NCI-H82 (cell line): ENCODE measurements around the gene XRCC2.
"Not testable (repeated sequence)": the region's sequence is repeated elsewhere in the genome, so short reads cannot be mapped to it uniquely, and the experiment has no call there.

Experiments
- DNase-seq: peaks from one replicate; lab custom pipeline; 2025; lab: John Stamatoyannopoulos, UW

XRCC2 gene

GRCh38 chr7:152664636-152665035 lies 11.3 kb downstream of the XRCC2 start:
- no peak for DNase-seq

GRCh38 chr7:152663931-152664330 lies 12.0 kb downstream of the XRCC2 start:
- DNase-seq = no peak

- peak; percentile 24 for DNase-seq
Observed at GRCh38 chr7:152663148-152663740, 12.7 kb downstream of the XRCC2 start.

- DNase-seq = no peak
Observed at GRCh38 chr7:152661479-152661878, 14.5 kb downstream of the XRCC2 start.

GRCh38 chr7:152660021-152660420 lies 15.9 kb downstream of the XRCC2 start:
- no peak for DNase-seq

- DNase-seq = no peak
Observed at GRCh38 chr7:152654971-152655370, 21.0 kb downstream of the XRCC2 start.

- DNase-seq = no peak
Observed at GRCh38 chr7:152649220-152649619, 26.7 kb downstream of the XRCC2 start.

- DNase-seq = no peak
Observed at GRCh38 chr7:152647009-152647408, 28.9 kb downstream of the XRCC2 start.

- not testable (repeated sequence) for DNase-seq
Observed at GRCh38 chr7:152646579-152646978, 29.4 kb downstream of the XRCC2 start.

GRCh38 chr7:152643979-152644559 lies 31.9 kb downstream of the XRCC2 start:
- DNase-seq = no peak

GRCh38 chr7:152641384-152641783 lies 34.6 kb downstream of the XRCC2 start:
- no peak for DNase-seq

- no peak for DNase-seq
Observed at GRCh38 chr7:152640829-152641228, 35.1 kb downstream of the XRCC2 start.

GRCh38 chr7:152637920-152638580 lies 37.9 kb downstream of the XRCC2 start:
- no peak for DNase-seq

GRCh38 chr7:152637161-152637560 lies 38.8 kb downstream of the XRCC2 start:
- no peak for DNase-seq

GRCh38 chr7:152636441-152636840 lies 39.5 kb downstream of the XRCC2 start:
- peak; percentile 61 for DNase-seq

- peak; percentile 25 for DNase-seq
Observed at GRCh38 chr7:152633504-152633903, 42.4 kb downstream of the XRCC2 start.

- no peak for DNase-seq
Observed at GRCh38 chr7:152633072-152633471, 42.9 kb downstream of the XRCC2 start.

GRCh38 chr7:152628772-152629171 lies 47.2 kb downstream of the XRCC2 start:
- DNase-seq = not testable (repeated sequence)

- DNase-seq = no peak
Observed at GRCh38 chr7:152624228-152624627, 51.7 kb downstream of the XRCC2 start.

- no peak for DNase-seq
Observed at GRCh38 chr7:152621426-152621825, 54.5 kb downstream of the XRCC2 start.

- no peak for DNase-seq
Observed at GRCh38 chr7:152619027-152619739, 56.8 kb downstream of the XRCC2 start.

GRCh38 chr7:152618427-152618826 lies 57.5 kb downstream of the XRCC2 start:
- no peak for DNase-seq

- no peak for DNase-seq
Observed at GRCh38 chr7:152617056-152617455, 58.9 kb downstream of the XRCC2 start.
